GM12878 (cell line): ENCODE measurements around the gene SPATA2. TPM values are rescaled to one million over a fixed set of nuclear protein-coding genes. Genes with fewer than 3 reads are reported as not detected.

Experiments used
- ATAC-seq: fragments of 200-7000 bp; cut with Tn5 transposase; 3 replicates; pipeline ENCODE4 v1.9.1; 2020; ENCODE audit warnings: mild to moderate bottlenecking, moderate library complexity
- BruUV-seq: library from RNA; stranded (reverse); fragments of 400-500 nt; replicated peaks from 2 replicates; lab custom pipeline; 2021; lab: Mats Ljungman, UMichigan
- CTCF ChIA-PET: fragments of 300-600 bp; sonication (Branson Sonifier 250); formaldehyde crosslinking; extraction: SDS; loops from one replicate; lab custom pipeline; 2021; ENCODE audit warnings: inconsistent platforms; lab: Yijun Ruan, JAX
- POLR2A ChIA-PET: fragments of 350-600 bp; formaldehyde crosslinking; extraction: SDS; loops from one replicate; lab custom pipeline; 2021; ENCODE audit warnings: inconsistent platforms; lab: Charles Lee
- RAD21 ChIA-PET: fragments of 300-600 bp; sonication (Branson Sonifier 250); formaldehyde crosslinking; loops from one replicate; lab custom pipeline; 2023; ENCODE audit warnings: antibody characterized with exemption; ENCODE audit not compliant: unreplicated experiment; lab: Charles Lee
- SMC1A ChIA-PET: fragments of 300-600 bp; sonication (Branson Sonifier 250); formaldehyde crosslinking; loops from one replicate; lab custom pipeline; 2023; ENCODE audit not compliant: unreplicated experiment, uncharacterized antibody; lab: Charles Lee
- DNase-seq: peaks from one replicate; pipeline ENCODE4 v3.0.0-alpha.2; 2011; ENCODE audit warnings: low read depth, low spot score
- FAIRE-seq: peaks from 3 replicates; lab custom pipeline; 2011; peaks lifted over from hg19 to GRCh38; lab: Jason Lieb, UNC
- H2AFZ ChIP-seq: 2 replicates; pipeline ENCODE4 v1.6.0; 2011; ENCODE audit warnings: low read depth, low read length, control low read depth; ENCODE audit not compliant: control insufficient read depth
- H3K27ac ChIP-seq: 2 replicates; pipeline ENCODE4 v1.5.1; 2011; ENCODE audit warnings: control low read depth; ENCODE audit not compliant: control insufficient read depth, insufficient read depth
- H3K27me3 ChIP-seq, 2 experiments: replicated peaks in 1 of 2; 2 replicates each; pipeline versions ENCODE4 v1.6.0 to v1.6.1; 2011; ENCODE audit warnings: low read length in 1 of 2; ENCODE audit not compliant: control insufficient read depth in 2 of 2, insufficient read depth in 2 of 2
- H3K36me3 ChIP-seq, 2 experiments: 2 replicates each; pipeline ENCODE4 v1.5.1; 2011; ENCODE audit warnings: low read length in 1 of 2; ENCODE audit not compliant: control insufficient read depth in 2 of 2, insufficient read depth in 2 of 2
- H3K4me1 ChIP-seq: 2 replicates; pipeline ENCODE4 v1.6.1; 2011; ENCODE audit warnings: mild to moderate bottlenecking, low read length, moderate library complexity, mixed read lengths; ENCODE audit not compliant: control insufficient read depth, insufficient read depth
- H3K4me2 ChIP-seq: 2 replicates; pipeline ENCODE4 v1.6.0; 2011; ENCODE audit warnings: control low read depth; ENCODE audit not compliant: control insufficient read depth, insufficient read depth
- H3K4me3 ChIP-seq: fragments of 200-600 bp; sonication (generic); 2 replicates; pipeline ENCODE4 v1.5.1; 2016
- H3K79me2 ChIP-seq: 2 replicates; pipeline ENCODE4 v1.6.0; 2011; ENCODE audit warnings: low read length; ENCODE audit not compliant: control insufficient read depth, insufficient read depth
- H3K9ac ChIP-seq: 2 replicates; pipeline ENCODE4 v1.8.0; 2011; ENCODE audit warnings: low read length, control low read depth, mixed read lengths; ENCODE audit not compliant: control insufficient read depth, insufficient read depth
- H3K9me3 ChIP-seq: replicated peaks from 3 replicates; pipeline ENCODE4 v1.5.1; 2011; ENCODE audit warnings: mild to moderate bottlenecking, low read length; ENCODE audit not compliant: control insufficient read depth, insufficient read depth
- H4K20me1 ChIP-seq: 2 replicates; pipeline ENCODE4 v1.6.0; 2011; ENCODE audit not compliant: control insufficient read depth, insufficient read depth
- CEBPZ ChIP-seq: fragments of 150-350 bp; IDR thresholded peaks from 2 replicates; pipeline ENCODE4 v1.6.1; 2016; ENCODE audit warnings: low read depth, low read length
- CUX1 ChIP-seq: IDR thresholded peaks from 2 replicates; pipeline ENCODE4 v1.6.1; 2012; ENCODE audit warnings: improper control_type of control experiment, low read depth, low read length; ENCODE audit not compliant: insufficient replicate concordance
- EGR1 ChIP-seq, 2 experiments: IDR thresholded peaks; 1 replicate in 1 of 2; 2 replicates in 1 of 2; pipeline ENCODE4 v1.6.1; 2011 to 2012; ENCODE audit warnings: low read depth in 2 of 2, low read length in 2 of 2, borderline replicate concordance in 1 of 2, mild to moderate bottlenecking in 1 of 2, moderate library complexity in 1 of 2
- HDAC2 ChIP-seq: fragments of 200-600 bp; sonication (generic); IDR thresholded peaks from 2 replicates; pipeline ENCODE4 v1.6.1; 2017
- HDGF ChIP-seq: fragments of 450-650 bp; IDR thresholded peaks from 2 replicates; pipeline ENCODE4 v1.6.1; 2016; ENCODE audit warnings: antibody characterized with exemption
- JUNB ChIP-seq: IDR thresholded peaks from 2 replicates; pipeline ENCODE4 v1.6.1; 2016; ENCODE audit warnings: antibody characterized with exemption, mild to moderate bottlenecking
- JUND ChIP-seq: IDR thresholded peaks from 2 replicates; pipeline ENCODE4 v1.6.1; 2012; ENCODE audit warnings: low read depth, mild to moderate bottlenecking, low read length, improper control_type of control experiment, moderate library complexity
- LARP7 ChIP-seq: fragments of 450-650 bp; IDR thresholded peaks from 2 replicates; pipeline ENCODE4 v1.6.1; 2017; ENCODE audit warnings: mild to moderate bottlenecking
- PAX5 ChIP-seq: IDR thresholded peaks from 2 replicates; pipeline ENCODE4 v1.6.1; 2011; ENCODE audit warnings: low read depth, low read length, borderline replicate concordance
- SREBF2 ChIP-seq: IDR thresholded peaks from 2 replicates; pipeline ENCODE4 v1.6.1; 2012; ENCODE audit warnings: mild to moderate bottlenecking, low read length
- ZSCAN29 ChIP-seq: fragments of 450-650 bp; IDR thresholded peaks from 2 replicates; pipeline ENCODE4 v1.6.1; 2017; ENCODE audit warnings: mild to moderate bottlenecking, moderate library complexity
- WGBS: methylation state at CpG from one replicate; pipeline ENCODE4 v1.1.6; 2016; ENCODE audit warnings: low lambda C conversion rate; ENCODE audit not compliant: insufficient replicate concordance, insufficient coverage; ENCODE audit errors: missing lambda C conversion rate; 5-methylcytosine and 5-hydroxymethylcytosine counted together
- in situ Hi-C: fragments of 300-500 bp; cut with MboI; formaldehyde crosslinking; loops from 9 replicates; pipeline ENCODE4 v1.14.3; 2018; ENCODE audit warnings: mixed read lengths
- intact Hi-C: fragments of 100-400 bp; cut with micrococcal nuclease; formaldehyde crosslinking; loops from one replicate; pipeline ENCODE4 v1.14.2; 2022; ENCODE audit not compliant: unreplicated experiment
- polyA plus RNA-seq, 11 experiments: library from polyadenylated mRNA; depleted of rRNA in 4 of 11; unstranded in 6 of 11; stranded (reverse) in 5 of 11; fragments of >200 nt; fragmentation: Nextera tagmentation in 4 of 11; fragmentation: Illumina TruSeq in 1 of 11; extraction: Ambion mirVana in 4 of 11; extraction: Trizol in 1 of 11; gene quantifications; 1 replicate in 1 of 11; 2 replicates in 10 of 11; pipeline versions ENCODE4 v1.2.1 to v1.2.3, GENCODE V29; 2011 to 2016; ENCODE audit warnings: inconsistent platforms in 2 of 11, missing spikeins in 2 of 11, low read depth in 1 of 11
- total RNA-seq, 4 experiments: library from RNA; depleted of rRNA in 3 of 4; stranded (reverse); fragments of >200 nt in 3 of 4; fragmentation: Illumina TruSeq in 1 of 4; extraction: Trizol in 1 of 4; gene quantifications; 2 replicates each; pipeline versions ENCODE4 v1.2.1 to v1.2.3, GENCODE V29; 2013 to 2021
- TF ChIP-seq, protein P1 (sequence below): fragments of 450-650 bp; conservative IDR thresholded peaks from 2 replicates; pipeline ENCODE4 v1.6.1; 2017; ENCODE audit warnings: mild to moderate bottlenecking, moderate library complexity

Gene SPATA2
- total and polyA plus RNA-seq, 10 of the 15 experiments (the other 5 are each of a cell fraction or from before 2014, with no cell fraction given), result 0.93 to 11.7 (median 5.6) TPM

- Histone ChIP-seq H2AFZ (peak overlapping the region; percentile 100), H3K4me1 (peaks cover 8% of the 10 kb centered on the region), H3K4me3 (peak overlapping the region; percentile 94), H4K20me1 (no peaks in the 10 kb centered on the region), H3K27me3 (no peaks in the 10 kb centered on the region), H3K9ac (peak overlapping the region; percentile 97), H3K9me3 (no peaks in the 10 kb centered on the region), H3K79me2 (peaks cover 34% of the 10 kb centered on the region), H3K4me2 (peak overlapping the region; percentile 98), H3K27ac (peak overlapping the region; percentile 100), H3K36me3 (peaks cover 1 to 6% of the 10 kb centered on the region in 2 experiments; a peak in 2 of 4 replicates)
- DNase-seq (no peak), ATAC-seq (peak; percentile 37), FAIRE-seq (no peak)
- in situ Hi-C loops, result no loop called here
- intact Hi-C loops, result loop anchor here (1.0 kb wide), 1 partner anchor 20 kb away; no protein-coding TSS in a partner anchor
- under 1% methylated on average over 23 of the region's 23 CpGs for WGBS
- ChIA-PET CTCF (interaction anchor here (0.8 to 4.1 kb wide), 6 partner anchors 13 to 306 kb away, joined by 3 to 20 read pairs (median 4); no protein-coding TSS in a partner anchor), RAD21 (interaction anchor here (0.8 to 1.4 kb wide), 5 partner anchors 23 to 373 kb away, joined by 3 to 9 read pairs (median 4); no protein-coding TSS in a partner anchor), SMC1A (interaction anchor here (1.2 to 1.9 kb wide), 3 partner anchors 20 to 305 kb away, joined by 3 to 9 read pairs (median 5); no protein-coding TSS in a partner anchor), POLR2A (interaction anchor here (0.6 to 2.1 kb wide), 2 partner anchors 10 to 21 kb away, joined by 3 to 11 read pairs; partner anchors contain the start of gene RNF114)
- no TSS peak for BruUV-seq
- TF ChIP-seq JUNB (no peak), CUX1 (no peak), JUND (no peak), EGR1 (IDR thresholded peaks at IDR 0.05; ENCODE audit: borderline replicate concordance in 1 of 2, low read depth in 2 of 2, low read length in 2 of 2) (0 out of 3 replicates have a peak, but pooled peaks of 1 of the 2 experiments have one; percentile 13), CEBPZ (no peak), PAX5 (no peak), LARP7 (peak; percentile 64; the same call in 1 of the 2 replicates), HDAC2 (no peak), SREBF2 (no peak), ZSCAN29 (no peak), HDGF (no peak)
- TF ChIP-seq, protein P1, sequence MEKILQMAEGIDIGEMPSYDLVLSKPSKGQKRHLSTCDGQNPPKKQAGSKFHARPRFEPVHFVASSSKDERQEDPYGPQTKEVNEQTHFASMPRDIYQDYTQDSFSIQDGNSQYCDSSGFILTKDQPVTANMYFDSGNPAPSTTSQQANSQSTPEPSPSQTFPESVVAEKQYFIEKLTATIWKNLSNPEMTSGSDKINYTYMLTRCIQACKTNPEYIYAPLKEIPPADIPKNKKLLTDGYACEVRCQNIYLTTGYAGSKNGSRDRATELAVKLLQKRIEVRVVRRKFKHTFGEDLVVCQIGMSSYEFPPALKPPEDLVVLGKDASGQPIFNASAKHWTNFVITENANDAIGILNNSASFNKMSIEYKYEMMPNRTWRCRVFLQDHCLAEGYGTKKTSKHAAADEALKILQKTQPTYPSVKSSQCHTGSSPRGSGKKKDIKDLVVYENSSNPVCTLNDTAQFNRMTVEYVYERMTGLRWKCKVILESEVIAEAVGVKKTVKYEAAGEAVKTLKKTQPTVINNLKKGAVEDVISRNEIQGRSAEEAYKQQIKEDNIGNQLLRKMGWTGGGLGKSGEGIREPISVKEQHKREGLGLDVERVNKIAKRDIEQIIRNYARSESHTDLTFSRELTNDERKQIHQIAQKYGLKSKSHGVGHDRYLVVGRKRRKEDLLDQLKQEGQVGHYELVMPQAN, result peak; percentile 75; the same call in 1 of the 2 replicates
These were observed 280 bp downstream of the SPATA2 start for GRCh38 chr20:49915118-49915379.
